Right lobe of liver (tissue), 6 donors: ENCODE measurements around the gene OR5B3. TPM values are rescaled to one million over a fixed set of nuclear protein-coding genes. Genes with fewer than 3 reads are reported as not detected.

Experiments used
- ATAC-seq, 4 donors: fragments of 200-7000 bp; cut with Tn5 transposase; one replicate each; pipeline ENCODE4 v1.9.1; 2020; ENCODE audit warnings: mild to moderate bottlenecking in 4 of 4, moderate library complexity in 4 of 4
- DNase-seq, 3 donors: peaks; one replicate each; pipeline ENCODE4 v3.0.0-alpha.2; 2020
- H3K27ac ChIP-seq, 3 donors: fragments of 200-600 bp; one replicate each; pipeline ENCODE4 v1.8.0; 2022
- H3K27me3 ChIP-seq, 2 donors: fragments of 200-600 bp; one replicate each; pipeline ENCODE4 v1.8.0; 2022
- H3K36me3 ChIP-seq, 4 donors: fragments of 200-600 bp; sonication (generic) in 1 of 4; one replicate each; pipeline versions ENCODE4 v1.5.1 to v1.8.0; 2017 to 2022; ENCODE audit warnings: control low read depth in 1 of 4
- H3K4me1 ChIP-seq, 4 donors: fragments of 200-600 bp; sonication (generic) in 1 of 4; one replicate each; pipeline versions ENCODE4 v1.5.1 to v1.8.0; 2017 to 2022; ENCODE audit warnings: control low read depth in 1 of 4
- H3K4me3 ChIP-seq, 3 donors: fragments of 200-600 bp; one replicate each; pipeline ENCODE4 v1.8.0; 2022
- H3K9me3 ChIP-seq, 4 donors: fragments of 200-600 bp; sonication (generic) in 1 of 4; one replicate each; pipeline versions ENCODE4 v1.5.1 to v1.8.0; 2017 to 2022; ENCODE audit warnings: control low read depth in 1 of 4
- CTCF ChIP-seq, 4 donors: fragments of 200-600 bp in 3 of 4; fragments of 450-650 bp in 1 of 4; IDR thresholded peaks; one replicate each; pipeline versions ENCODE4 v1.5.1 to v1.8.0; 2016 to 2022; ENCODE audit warnings: antibody characterized with exemption in 4 of 4, mild to moderate bottlenecking in 2 of 4
- POLR2A ChIP-seq: fragments of 450-650 bp; IDR thresholded peaks from one replicate; pipeline ENCODE4 v1.6.1; 2017; ENCODE audit warnings: antibody characterized with exemption, mild to moderate bottlenecking
- WGBS: methylation state at CpG from one replicate; pipeline ENCODE4 v1.1.6; 2018; ENCODE audit warnings: low coverage, low lambda C conversion rate; ENCODE audit not compliant: insufficient coverage; ENCODE audit errors: missing lambda C conversion rate; 5-methylcytosine and 5-hydroxymethylcytosine counted together
- intact Hi-C, 2 donors: fragments of 100-400 bp; cut with DNase I; formaldehyde crosslinking; loops; one replicate each; pipeline versions ENCODE4 v1.11.2 to v1.14.1; 2022
- total RNA-seq, 6 experiments: library from RNA; depleted of rRNA in 2 of 6; stranded (reverse); fragments of >200 nt in 2 of 6; fragmentation: NEBNext Ultra II Directional in 3 of 6; extraction: Animal tissue kit (Norgen Biotek cat#: 25700) in 3 of 6; gene quantifications; one replicate each; pipeline versions ENCODE4 v1.1.0 to v1.2.4, GENCODE V29; 2016 to 2023
- donor health status: DM: no; HTN: yes; CAD: no.
- donor health status: DM: no; HTN: no; CAD: no.
- donor health status: DM: no; HTN: no; CAD: no.
- donor health status: DM: no; HTN: yes; CAD: no.
- donor health status: DM: no; HTN: yes; CAD: no.

The OR5B3 gene
- total RNA-seq, 6 experiments from 2014 or later: not detected

- Histone ChIP-seq H3K27ac (no peak overlapping the region), H3K4me3 (no peak overlapping the region), H3K4me1 (no peaks in the 10 kb centered on the region), H3K9me3 (no peaks in the 10 kb centered on the region), H3K36me3 (no peaks in the 10 kb centered on the region), H3K27me3 (no peaks in the 10 kb centered on the region)
- TF ChIP-seq POLR2A (no peak), CTCF (IDR thresholded peaks at IDR 0.05) (no peak)
- 39% methylated on average over 2 of the region's 2 CpGs for WGBS
- ATAC-seq: no peak
- no peak for DNase-seq
- intact Hi-C loops: no loop called here
Measured at GRCh38 chr11:58395581-58395980, 11.1 kb downstream of the OR5B3 start.

GRCh38 chr11:58394195-58394594, 12.5 kb downstream of the OR5B3 start:
- Histone ChIP-seq H3K4me3 (no peak overlapping the region), H3K27me3 (no peaks in the 10 kb centered on the region), H3K36me3 (no peaks in the 10 kb centered on the region), H3K9me3 (no peaks in the 10 kb centered on the region), H3K27ac (no peak overlapping the region), H3K4me1 (no peaks in the 10 kb centered on the region)
- DNase-seq: no peak
- TF ChIP-seq POLR2A: no peak
- no peak for TF ChIP-seq CTCF (IDR thresholded peaks at IDR 0.05)
- intact Hi-C loops: no loop called here
- no peak for ATAC-seq

GRCh38 chr11:58392746-58393145, 13.9 kb downstream of the OR5B3 start:
- no peaks in the 10 kb centered on the region for H3K27me3 ChIP-seq
- H3K9me3 ChIP-seq: no peaks in the 10 kb centered on the region
- H3K27ac ChIP-seq: no peak overlapping the region
- H3K36me3 ChIP-seq: no peaks in the 10 kb centered on the region
- TF ChIP-seq POLR2A: no peak
- no peak for TF ChIP-seq CTCF (IDR thresholded peaks at IDR 0.05)
- H3K4me3 ChIP-seq: no peak overlapping the region
- ATAC-seq: no peak
- DNase-seq: no peak
- intact Hi-C loops: no loop called here
- 14% methylated on average over 1 of the region's 1 CpG for WGBS
- H3K4me1 ChIP-seq: no peaks in the 10 kb centered on the region

- Histone ChIP-seq H3K9me3 (no peaks in the 10 kb centered on the region), H3K27me3 (no peaks in the 10 kb centered on the region), H3K36me3 (no peaks in the 10 kb centered on the region), H3K27ac (no peak overlapping the region), H3K4me1 (no peaks in the 10 kb centered on the region), H3K4me3 (no peak overlapping the region)
- no peak for ATAC-seq
- no peak for DNase-seq
- WGBS: 87% methylated on average over 1 of the region's 1 CpG
- intact Hi-C loops: no loop called here
- no peak for TF ChIP-seq CTCF (IDR thresholded peaks at IDR 0.05)
- no peak for TF ChIP-seq POLR2A
Measured at GRCh38 chr11:58391879-58392278, 14.8 kb downstream of the OR5B3 start.

GRCh38 chr11:58390551-58391063, 16.1 kb downstream of the OR5B3 start:
- H3K4me3 ChIP-seq: no peak overlapping the region
- TF ChIP-seq POLR2A (no peak), CTCF (IDR thresholded peaks at IDR 0.05) (no peak)
- H3K27me3 ChIP-seq: no peaks in the 10 kb centered on the region
- no CpG with 5 or more reads among the region's 18 CpGs for WGBS
- intact Hi-C loops: no loop called here
- H3K27ac ChIP-seq: no peak overlapping the region
- no peaks in the 10 kb centered on the region for H3K4me1 ChIP-seq
- peak in 1 of 3 donors; percentile 37 for DNase-seq
- H3K36me3 ChIP-seq: no peaks in the 10 kb centered on the region
- no peaks in the 10 kb centered on the region for H3K9me3 ChIP-seq
- ATAC-seq: no peak
